Neural crest cell (in vitro differentiated cells): ENCODE results near the gene WNT7A. TPM values are rescaled to one million over a fixed set of nuclear protein-coding genes. Genes with fewer than 3 reads are reported as not detected.

Experiments used
- DNase-seq: peaks from one replicate; pipeline ENCODE4 v3.0.0; 2021; ENCODE audit warnings: low read depth, mixed read lengths, low spot score
- H3K27ac Mint-ChIP-seq: one replicate; pipeline ENCODE4 v1.8.0; 2021; ENCODE audit warnings: mild to moderate bottlenecking, mixed read lengths; ENCODE audit not compliant: unreplicated experiment
- H3K27me3 Mint-ChIP-seq: 2 replicates; pipeline ENCODE4 v1.8.0; 2021; ENCODE audit warnings: low read depth, mild to moderate bottlenecking, mixed read lengths
- H3K36me3 Mint-ChIP-seq: 2 replicates; pipeline ENCODE4 v1.8.0; 2021; ENCODE audit warnings: low read depth, mild to moderate bottlenecking, mixed read lengths
- H3K4me1 Mint-ChIP-seq: 2 replicates; pipeline ENCODE4 v1.8.0; 2021; ENCODE audit warnings: mixed read lengths
- H3K4me3 Mint-ChIP-seq: one replicate; pipeline ENCODE4 v1.8.0; 2021; ENCODE audit warnings: mild to moderate bottlenecking, mixed read lengths
- H3K9me3 Mint-ChIP-seq: 2 replicates; pipeline ENCODE4 v1.8.0; 2021; ENCODE audit warnings: mixed read lengths
- CTCF ChIP-seq: fragments of 200-600 bp; sonication (generic); conservative IDR thresholded peaks from 2 replicates; pipeline ENCODE4 v1.5.0; 2021; ENCODE audit warnings: antibody characterized with exemption, mild to moderate bottlenecking
- total RNA-seq: library from RNA; stranded (reverse); gene quantifications from 2 replicates; pipeline ENCODE4 v1.2.1, GENCODE V29; 2021

Gene WNT7A
- total RNA-seq, 1 donor from 2014 or later: 9.8 TPM

GRCh38 chr3:13843351-13843750 is 36.5 kb downstream of the WNT7A start:
- Mint-ChIP-seq H3K9me3 (no peaks in the 10 kb centered on the region), H3K27me3 (no peaks in the 10 kb centered on the region), H3K4me1 (no peaks in the 10 kb centered on the region), H3K36me3 (no peaks in the 10 kb centered on the region), H3K4me3 (no peak overlapping the region), H3K27ac (no peak overlapping the region)
- DNase-seq: no peak
- TF ChIP-seq CTCF: no peak

- TF ChIP-seq CTCF: no peak
- DNase-seq: no peak
Measured at GRCh38 chr3:13842226-13842625, 37.6 kb downstream of the WNT7A start.

GRCh38 chr3:13841826-13842225 is 38.0 kb downstream of the WNT7A start:
- H3K9me3 Mint-ChIP-seq: no peaks in the 10 kb centered on the region
- no peaks in the 10 kb centered on the region for H3K27me3 Mint-ChIP-seq
- no peaks in the 10 kb centered on the region for H3K4me1 Mint-ChIP-seq
- DNase-seq: no peak
- TF ChIP-seq CTCF: no peak
- no peak overlapping the region for H3K27ac Mint-ChIP-seq
- H3K36me3 Mint-ChIP-seq: no peaks in the 10 kb centered on the region
- H3K4me3 Mint-ChIP-seq: no peak overlapping the region

More at GRCh38 chr3:13842226-13842625, 37.6 kb downstream of the WNT7A start:
- Mint-ChIP-seq H3K9me3 (no peaks in the 10 kb centered on the region), H3K4me1 (no peaks in the 10 kb centered on the region), H3K27me3 (no peaks in the 10 kb centered on the region), H3K27ac (no peak overlapping the region), H3K36me3 (no peaks in the 10 kb centered on the region), H3K4me3 (no peak overlapping the region)

GRCh38 chr3:13841141-13841540 is 38.7 kb downstream of the WNT7A start:
- TF ChIP-seq CTCF: no peak
- Mint-ChIP-seq H3K36me3 (no peaks in the 10 kb centered on the region), H3K9me3 (no peaks in the 10 kb centered on the region), H3K27me3 (no peaks in the 10 kb centered on the region), H3K4me3 (no peak overlapping the region), H3K4me1 (no peaks in the 10 kb centered on the region), H3K27ac (no peak overlapping the region)
- no peak for DNase-seq

GRCh38 chr3:13840456-13840855 is 39.4 kb downstream of the WNT7A start:
- no peaks in the 10 kb centered on the region for H3K4me1 Mint-ChIP-seq
- H3K36me3 Mint-ChIP-seq: no peaks in the 10 kb centered on the region
- H3K4me3 Mint-ChIP-seq: no peak overlapping the region
- no peak overlapping the region for H3K27ac Mint-ChIP-seq
- DNase-seq: no peak
- no peaks in the 10 kb centered on the region for H3K9me3 Mint-ChIP-seq
- H3K27me3 Mint-ChIP-seq: no peaks in the 10 kb centered on the region
- TF ChIP-seq CTCF: no peak
